Muscle layer of duodenum (tissue), 2 donors: ENCODE results near the gene ATG7.

Experiments used
- H3K27ac ChIP-seq: one replicate; pipeline ENCODE4 v1.7.0; 2013; ENCODE audit warnings: mild to moderate bottlenecking, low read length
- H3K27me3 ChIP-seq: one replicate; pipeline ENCODE4 v1.7.0; 2013; ENCODE audit warnings: low read depth, mild to moderate bottlenecking, control low read depth, low read length
- H3K36me3 ChIP-seq, 2 donors: one replicate each; pipeline ENCODE4 v1.7.0; 2013; ENCODE audit warnings: low read length in 2 of 2, control low read depth in 1 of 2, mild to moderate bottlenecking in 1 of 2; ENCODE audit not compliant: insufficient read depth in 2 of 2, control insufficient read depth in 1 of 2
- H3K4me1 ChIP-seq, 2 donors: one replicate each; pipeline ENCODE4 v1.7.0; 2013; ENCODE audit warnings: low read length in 2 of 2, mild to moderate bottlenecking in 2 of 2, control low read depth in 1 of 2, moderate library complexity in 1 of 2; ENCODE audit not compliant: insufficient read depth in 2 of 2, control insufficient read depth in 1 of 2
- H3K4me3 ChIP-seq, 2 donors: one replicate each; pipeline ENCODE4 v1.7.0; 2013; ENCODE audit warnings: low read length in 2 of 2, low read depth in 1 of 2, mild to moderate bottlenecking in 1 of 2
- H3K9me3 ChIP-seq, 2 donors: one replicate each; pipeline ENCODE4 v1.7.0; 2013; ENCODE audit warnings: low read length in 2 of 2, control low read depth in 1 of 2, mild to moderate bottlenecking in 1 of 2; ENCODE audit not compliant: control insufficient read depth in 1 of 2
- donor health status: healthy.

ATG7 gene

DNA sequence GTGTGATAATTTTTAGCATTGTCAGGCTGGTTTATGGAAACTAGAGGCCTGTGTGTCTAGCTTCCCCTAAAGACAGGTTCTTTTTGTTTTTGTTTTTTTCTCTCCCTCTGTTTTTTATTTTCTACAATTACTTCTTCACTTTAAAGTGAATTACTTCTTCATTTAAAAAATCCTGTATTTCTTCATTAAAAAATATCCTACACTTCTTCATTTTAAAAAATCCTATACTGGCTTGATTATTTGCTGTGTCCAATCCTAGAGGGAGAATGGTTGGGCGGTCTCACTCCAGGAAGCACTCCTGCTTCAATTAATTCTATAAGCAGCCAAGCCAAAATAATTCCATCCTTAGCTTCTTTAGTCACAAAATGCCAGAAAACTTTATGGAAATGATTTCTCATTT lies 11.8 kb downstream of the ATG7 start:
- H3K4me3 ChIP-seq: no peak overlapping the region
- peaks cover 13 to 38% of the 10 kb centered on the region in 2 donors for H3K4me1 ChIP-seq
- H3K27me3 ChIP-seq: no peaks in the 10 kb centered on the region
- H3K9me3 ChIP-seq: no peaks in the 10 kb centered on the region
- no peak overlapping the region for H3K27ac ChIP-seq
- H3K36me3 ChIP-seq: peaks cover 13 to 14% of the 10 kb centered on the region in 2 donors

DNA sequence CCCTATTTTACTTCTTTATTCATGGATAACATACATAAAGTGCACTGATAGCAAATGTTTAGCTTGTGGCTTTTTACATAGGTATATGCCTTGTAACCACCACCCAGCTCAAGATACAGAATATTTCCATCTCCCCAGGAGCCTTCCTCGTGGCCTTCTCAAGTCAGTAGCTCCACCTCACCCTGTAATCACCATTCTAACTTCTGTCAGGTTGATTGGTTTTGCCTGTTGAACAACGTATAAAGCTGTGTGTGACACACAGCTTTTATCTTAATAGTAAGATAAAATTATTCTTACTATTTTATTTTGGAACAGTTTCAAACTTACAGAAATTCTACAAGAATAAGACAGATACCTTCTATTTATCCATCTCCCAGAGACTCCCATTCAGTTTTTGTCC lies 13.3 kb downstream of the ATG7 start:
- Histone ChIP-seq H3K36me3 (peaks cover 14 to 16% of the 10 kb centered on the region in 2 donors), H3K27ac (no peak overlapping the region), H3K4me1 (peaks cover 13 to 47% of the 10 kb centered on the region in 2 donors), H3K27me3 (no peaks in the 10 kb centered on the region), H3K9me3 (no peaks in the 10 kb centered on the region), H3K4me3 (no peak overlapping the region)

DNA sequence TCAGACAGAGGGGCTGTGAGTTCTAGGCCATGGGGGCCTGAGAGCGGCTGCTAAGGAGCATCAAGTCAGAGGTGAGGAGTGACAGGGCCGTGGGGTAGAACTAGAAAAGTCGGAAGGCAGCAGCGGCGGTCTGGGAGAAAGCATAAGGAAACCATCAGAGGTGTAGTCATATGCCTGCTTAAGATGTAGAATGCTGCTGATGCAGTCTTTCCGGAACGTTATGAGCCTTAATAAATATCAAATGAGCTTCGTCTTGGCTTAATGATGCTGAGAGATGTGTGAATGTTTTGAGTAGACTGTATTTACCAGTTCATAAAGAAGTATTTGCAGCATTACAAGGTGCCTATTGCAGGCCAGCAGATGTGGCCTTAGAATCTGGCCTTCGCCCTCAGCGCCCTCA lies 15.2 kb downstream of the ATG7 start:
- H3K9me3 ChIP-seq: no peaks in the 10 kb centered on the region
- peaks cover 5 to 6% of the 10 kb centered on the region in 2 donors for H3K36me3 ChIP-seq
- H3K4me3 ChIP-seq: no peak overlapping the region
- H3K4me1 ChIP-seq: peaks cover 13 to 41% of the 10 kb centered on the region in 2 donors
- peak overlapping the region; percentile 85 for H3K27ac ChIP-seq
- no peaks in the 10 kb centered on the region for H3K27me3 ChIP-seq

DNA sequence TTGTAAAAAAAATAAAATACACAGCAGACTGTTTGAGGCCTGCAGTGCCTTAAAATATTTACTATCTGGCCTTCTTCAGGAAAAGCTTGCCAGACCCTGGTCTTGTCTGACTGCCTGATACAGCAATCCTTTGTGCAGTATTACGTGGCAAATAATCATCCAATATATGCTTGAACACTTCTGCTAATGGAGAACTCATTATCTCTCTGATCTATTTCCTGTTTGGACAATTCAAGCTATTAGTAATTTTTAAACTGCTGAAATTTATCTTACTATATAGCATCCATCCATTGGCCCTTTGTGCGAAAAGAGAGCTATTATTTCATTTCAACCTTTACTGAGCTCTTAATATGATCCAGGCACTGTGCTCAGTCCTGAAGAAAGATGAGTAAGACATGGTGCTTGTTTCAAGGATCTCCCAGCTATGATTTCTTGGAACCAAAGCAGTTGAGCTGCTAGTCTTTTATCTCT lies 15.9 kb downstream of the ATG7 start:
- Histone ChIP-seq H3K9me3 (no peaks in the 10 kb centered on the region), H3K27me3 (no peaks in the 10 kb centered on the region), H3K27ac (peak overlapping the region; percentile 85), H3K36me3 (peaks cover 0 to 5% of the 10 kb centered on the region in 2 donors), H3K4me3 (no peak overlapping the region), H3K4me1 (peaks cover 13 to 36% of the 10 kb centered on the region in 2 donors)

DNA sequence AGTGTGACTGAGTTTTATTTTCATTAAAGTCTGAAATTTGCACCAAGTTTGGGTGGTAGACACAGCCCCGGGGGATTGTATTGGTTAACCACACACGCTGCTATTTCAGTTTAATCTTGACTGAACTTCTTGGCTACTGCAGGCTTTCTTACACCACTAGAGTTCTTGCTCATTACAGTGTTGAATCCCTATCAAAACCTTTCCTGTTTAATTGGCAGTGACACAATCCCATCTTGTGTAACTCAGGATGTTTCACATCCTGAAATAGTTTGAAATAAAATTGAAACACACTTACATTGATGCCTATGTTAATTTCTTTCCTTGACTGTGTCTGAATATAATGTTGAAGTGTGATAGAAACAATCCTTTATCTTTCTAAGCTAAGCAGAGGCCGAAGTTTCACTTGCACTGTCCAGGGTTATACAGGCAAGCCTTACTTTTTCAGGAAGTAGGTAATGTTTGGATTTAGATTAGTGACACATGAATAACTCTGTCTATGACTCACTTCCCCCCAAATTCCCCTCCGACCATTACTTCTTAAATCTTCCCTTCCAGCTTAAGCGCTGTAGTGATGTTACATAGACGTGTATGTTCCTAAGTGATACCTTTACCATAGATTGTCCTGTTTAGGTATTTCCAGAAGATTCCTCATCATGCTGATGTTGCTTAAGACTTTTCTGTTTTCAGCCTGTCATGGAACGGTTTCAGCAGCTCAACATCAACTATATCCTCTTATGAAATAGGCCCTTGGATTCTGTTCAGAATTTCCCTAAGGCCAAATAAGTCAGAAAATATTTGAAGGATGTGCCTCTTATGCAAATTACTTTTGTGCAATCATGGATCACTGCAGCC lies 16.8 kb downstream of the ATG7 start:
- Histone ChIP-seq H3K4me1 (peaks cover 13 to 27% of the 10 kb centered on the region in 2 donors), H3K4me3 (peak overlapping the region in 1 of 2 donors; percentile 7), H3K27ac (peak overlapping the region; percentile 85)

DNA sequence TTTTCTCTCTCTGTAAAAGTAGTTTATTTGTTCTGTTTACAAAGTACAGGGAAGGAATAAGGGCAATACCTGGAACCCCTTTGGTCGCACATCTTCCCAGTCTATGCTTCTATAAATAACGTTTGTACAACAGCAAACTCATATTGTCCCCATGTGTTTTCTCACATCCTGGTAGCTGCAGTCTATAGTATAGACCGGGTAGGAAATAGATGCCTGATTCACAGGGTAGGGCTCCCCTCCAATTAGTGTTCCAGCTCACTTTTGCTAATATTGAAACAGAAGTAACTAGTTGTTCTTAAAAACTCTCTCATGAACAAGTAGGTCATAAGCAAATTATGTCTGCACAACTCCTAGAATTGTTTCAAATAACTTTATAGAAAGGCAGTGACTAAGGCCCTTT lies 17.7 kb downstream of the ATG7 start:
- peak overlapping the region; percentile 85 for H3K27ac ChIP-seq
- peaks cover 13 to 27% of the 10 kb centered on the region in 2 donors for H3K4me1 ChIP-seq
- H3K4me3 ChIP-seq: no peak overlapping the region
- H3K9me3 ChIP-seq: no peaks in the 10 kb centered on the region
- H3K27me3 ChIP-seq: no peaks in the 10 kb centered on the region
- peaks cover 0 to 5% of the 10 kb centered on the region in 2 donors for H3K36me3 ChIP-seq

More for the DNA sequence above, 16.8 kb downstream of the ATG7 start:
- no peaks in the 10 kb centered on the region for H3K27me3 ChIP-seq
- H3K36me3 ChIP-seq: peaks cover 0 to 5% of the 10 kb centered on the region in 2 donors
- H3K9me3 ChIP-seq: no peaks in the 10 kb centered on the region

DNA sequence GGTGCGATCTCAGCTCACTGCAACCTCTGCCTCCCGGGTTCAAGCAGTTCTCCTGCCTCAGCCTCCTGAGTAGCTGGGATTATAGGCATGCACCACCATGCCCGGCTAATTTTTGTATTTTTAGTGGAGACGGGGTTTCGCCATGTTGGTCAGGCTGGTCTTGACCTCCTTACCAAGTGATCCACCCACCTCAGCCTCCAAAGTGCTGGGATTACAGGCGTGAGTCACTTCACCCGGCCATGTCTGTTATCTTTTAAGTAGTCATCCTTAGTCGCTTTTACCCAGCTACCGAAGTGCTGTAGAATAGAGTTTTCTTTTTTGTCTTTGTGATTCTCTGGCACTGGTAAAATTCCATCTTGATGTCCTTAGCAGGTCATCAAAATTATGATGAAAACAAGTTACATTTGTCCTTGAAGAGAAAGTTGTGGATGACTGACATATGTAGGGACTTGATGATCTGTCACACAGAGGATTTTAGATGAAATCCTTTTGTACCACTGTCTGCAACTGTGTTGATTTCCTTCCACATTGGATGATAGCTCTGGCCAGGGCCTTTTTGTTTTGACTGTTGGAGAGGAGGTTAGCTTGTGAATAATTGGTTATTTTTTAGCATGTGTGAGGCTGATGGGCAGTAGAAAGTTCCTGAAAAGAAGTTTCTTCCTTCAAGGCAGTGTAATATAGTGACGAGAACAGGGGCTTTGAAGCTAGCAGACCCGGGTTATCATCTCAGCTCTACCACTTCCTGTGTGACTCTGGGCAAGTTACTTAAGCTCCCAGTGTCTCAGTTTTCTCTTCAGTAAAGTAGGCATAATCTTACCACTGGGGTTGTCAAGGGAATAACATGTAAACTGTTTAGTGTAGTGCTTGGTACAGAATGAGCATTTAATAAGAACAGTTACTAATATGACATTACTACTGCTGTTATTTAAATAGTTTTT lies 18.8 kb downstream of the ATG7 start:
- Histone ChIP-seq H3K4me1 (peaks cover 13 to 27% of the 10 kb centered on the region in 2 donors), H3K4me3 (no peak overlapping the region), H3K27me3 (no peaks in the 10 kb centered on the region), H3K9me3 (no peaks in the 10 kb centered on the region), H3K27ac (peak overlapping the region; percentile 9), H3K36me3 (peaks cover 0 to 5% of the 10 kb centered on the region in 2 donors)

DNA sequence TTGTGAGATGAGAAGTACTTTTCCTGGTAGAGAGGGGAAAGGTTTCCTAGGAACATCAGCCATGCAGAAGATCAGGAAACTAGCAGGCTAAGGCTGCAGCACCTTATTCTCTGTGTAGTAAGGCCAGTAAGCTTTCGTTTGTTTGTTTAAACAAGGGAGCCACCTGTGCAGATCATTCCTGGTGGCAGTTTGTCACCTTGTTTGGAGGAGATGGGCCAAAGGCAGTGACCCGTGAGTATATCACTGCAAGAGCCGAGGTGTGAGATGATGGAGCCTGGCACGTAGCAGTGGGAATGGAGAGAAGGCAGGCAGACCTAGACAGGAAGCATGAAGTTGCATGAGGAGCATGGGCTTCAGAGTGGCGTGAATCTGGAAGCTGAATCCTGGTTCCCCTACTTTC lies 19.6 kb downstream of the ATG7 start:
- H3K4me1 ChIP-seq: peaks cover 13 to 27% of the 10 kb centered on the region in 2 donors
- no peak overlapping the region for H3K27ac ChIP-seq
- no peak overlapping the region for H3K4me3 ChIP-seq
- peaks cover 0 to 6% of the 10 kb centered on the region in 2 donors for H3K36me3 ChIP-seq
- H3K27me3 ChIP-seq: no peaks in the 10 kb centered on the region
- H3K9me3 ChIP-seq: no peaks in the 10 kb centered on the region

DNA sequence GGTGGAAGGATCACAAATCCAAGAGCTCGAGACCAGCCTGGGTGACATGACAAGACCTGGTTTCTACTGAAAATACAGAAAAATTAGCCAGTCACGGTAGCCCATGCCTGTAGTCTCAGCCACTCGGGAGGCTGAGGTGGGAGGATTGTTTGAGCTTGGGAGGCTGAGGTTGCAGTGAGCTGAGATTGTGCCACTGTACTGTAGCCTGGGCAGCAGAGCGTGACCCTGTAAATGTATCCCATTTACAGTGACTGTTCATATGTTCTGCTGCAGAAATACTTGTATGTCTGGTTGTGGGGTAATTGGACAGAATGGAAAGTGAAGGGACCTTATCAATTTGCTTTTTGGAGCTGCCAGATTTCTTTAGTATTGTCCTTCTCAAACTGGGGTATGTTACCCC lies 24.9 kb downstream of the ATG7 start:
- Histone ChIP-seq H3K4me3 (no peak overlapping the region), H3K4me1 (no peaks in the 10 kb centered on the region)

DNA sequence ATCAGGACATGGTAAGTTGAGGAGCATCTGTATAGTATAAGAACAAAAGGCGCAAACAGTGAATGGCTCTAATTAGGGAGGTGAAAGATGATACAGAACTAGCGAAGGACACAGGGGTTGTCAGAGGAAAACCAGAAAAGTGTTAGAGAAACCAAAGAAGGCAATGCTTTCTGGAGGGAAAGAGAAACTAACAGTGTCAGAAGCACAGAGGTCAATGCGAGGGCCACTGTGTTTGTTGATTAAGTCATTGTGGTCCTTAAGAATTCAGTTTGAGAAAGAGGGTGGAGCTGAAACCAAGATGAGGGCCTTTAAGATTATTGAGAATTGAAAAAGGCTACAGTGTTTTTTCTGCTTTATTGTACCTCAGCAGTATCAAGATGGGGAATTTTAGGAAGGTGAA lies 28.8 kb downstream of the ATG7 start:
- Histone ChIP-seq H3K9me3 (no peaks in the 10 kb centered on the region), H3K27ac (no peak overlapping the region), H3K27me3 (no peaks in the 10 kb centered on the region), H3K36me3 (peaks cover 22 to 53% of the 10 kb centered on the region in 2 donors), H3K4me3 (no peak overlapping the region), H3K4me1 (no peaks in the 10 kb centered on the region)

More for the DNA sequence above, 24.9 kb downstream of the ATG7 start:
- no peaks in the 10 kb centered on the region for H3K27me3 ChIP-seq
- peaks cover 13 to 35% of the 10 kb centered on the region in 2 donors for H3K36me3 ChIP-seq
- H3K9me3 ChIP-seq: no peaks in the 10 kb centered on the region
- H3K27ac ChIP-seq: no peak overlapping the region

DNA sequence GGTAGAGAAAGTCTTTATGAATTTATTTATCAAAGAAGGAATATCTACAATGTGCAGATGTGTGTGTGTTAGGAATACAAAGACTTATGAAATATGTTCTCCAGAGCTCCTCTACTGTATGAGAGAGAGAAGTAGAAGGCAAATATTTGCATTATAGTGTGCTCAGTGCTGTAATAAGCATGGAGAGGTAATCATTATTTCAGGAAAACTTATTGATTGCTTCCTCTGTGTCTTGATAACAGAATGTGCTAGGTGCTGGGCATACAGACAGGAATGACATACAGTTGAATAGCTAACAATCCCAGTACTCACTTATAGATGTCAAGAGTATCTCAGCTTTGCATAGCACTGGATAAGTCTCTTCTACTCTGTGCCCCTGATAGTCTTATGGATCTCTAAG lies 30.2 kb downstream of the ATG7 start:
- Histone ChIP-seq H3K4me1 (peaks cover 0 to 8% of the 10 kb centered on the region in 2 donors), H3K27me3 (no peaks in the 10 kb centered on the region), H3K36me3 (peaks cover 34 to 56% of the 10 kb centered on the region in 2 donors), H3K4me3 (no peak overlapping the region), H3K9me3 (no peaks in the 10 kb centered on the region), H3K27ac (no peak overlapping the region)
